HPDE6-E6E7 (cell line): ENCODE data around the gene ADCY5.
"Not testable (repeated sequence)": the region's sequence is repeated elsewhere in the genome, so short reads cannot be mapped to it uniquely, and the experiment has no call there.

Source experiments
- DNase-seq: peaks from one replicate; pipeline ENCODE4 v3.0.0; 2011; ENCODE audit warnings: missing footprints; ENCODE audit errors: extremely low spot score

Gene ADCY5

GRCh38 chr3:123261666-123262065 is 187.2 kb downstream of the ADCY5 start:
- no peak for DNase-seq

- DNase-seq = peak; percentile 16
These were observed 190.0 kb downstream of the ADCY5 start for GRCh38 chr3:123258811-123259420.

GRCh38 chr3:123258359-123258758 is 190.5 kb downstream of the ADCY5 start:
- no peak for DNase-seq

- DNase-seq = peak; percentile 32
These were observed 192.6 kb downstream of the ADCY5 start for GRCh38 chr3:123256256-123256655.

- DNase-seq = no peak
These were observed 202.0 kb downstream of the ADCY5 start for GRCh38 chr3:123246866-123247265.

GRCh38 chr3:123244128-123244527 is 204.8 kb downstream of the ADCY5 start:
- no peak for DNase-seq

GRCh38 chr3:123239756-123240155 is 209.1 kb downstream of the ADCY5 start:
- no peak for DNase-seq

GRCh38 chr3:123239186-123239585 is 209.7 kb downstream of the ADCY5 start:
- DNase-seq = not testable (repeated sequence)

GRCh38 chr3:123236902-123237301 is 212.0 kb downstream of the ADCY5 start:
- no peak for DNase-seq
